ENCODE measurements around the gene HBP1. TPM values are rescaled to one million over a fixed set of nuclear protein-coding genes. Genes with fewer than 3 reads are reported as not detected.

HBP1 gene
- total RNA-seq, 4 donors from 2014 or later: 57.6 to 67.7 (median 66.9) TPM

- TF ChIP-seq POLR2A (IDR thresholded peaks at IDR 0.05) (no peak), CTCF (IDR thresholded peaks at IDR 0.05) (no peak)
- Histone ChIP-seq H3K27ac (no peak overlapping the region), H3K4me3 (no peak overlapping the region), H3K4me1 (no peaks in the 10 kb centered on the region), H3K27me3 (no peaks in the 10 kb centered on the region), H3K9me3 (no peaks in the 10 kb centered on the region), H3K36me3 (peaks cover 0 to 56% (median 0%) of the 10 kb centered on the region in 3 donors)
- DNase-seq: no peak
These were observed 38.7 kb downstream of the HBP1 start for GRCh38 chr7:107207459-107207858.

GRCh38 chr7:107208024-107208521 is 39.3 kb downstream of the HBP1 start:
- Histone ChIP-seq H3K4me3 (no peak overlapping the region), H3K9me3 (no peaks in the 10 kb centered on the region), H3K27ac (peak overlapping the region in 2 of 4 donors; percentile 15 to 18), H3K27me3 (no peaks in the 10 kb centered on the region), H3K4me1 (no peaks in the 10 kb centered on the region), H3K36me3 (peaks cover 0 to 50% (median 0%) of the 10 kb centered on the region in 3 donors)
- TF ChIP-seq POLR2A (IDR thresholded peaks at IDR 0.05) (no peak), CTCF (IDR thresholded peaks at IDR 0.05) (no peak)
- no peak for DNase-seq

- Histone ChIP-seq H3K9me3 (no peaks in the 10 kb centered on the region), H3K27me3 (no peaks in the 10 kb centered on the region), H3K27ac (peak overlapping the region in 2 of 4 donors; percentile 15 to 18), H3K4me1 (no peaks in the 10 kb centered on the region), H3K36me3 (peaks cover 0 to 45% (median 0%) of the 10 kb centered on the region in 3 donors), H3K4me3 (no peak overlapping the region)
- TF ChIP-seq CTCF (IDR thresholded peaks at IDR 0.05): no peak
- TF ChIP-seq POLR2A (IDR thresholded peaks at IDR 0.05): no peak
- no peak for DNase-seq
These were observed 39.8 kb downstream of the HBP1 start for GRCh38 chr7:107208563-107208962.

DNA sequence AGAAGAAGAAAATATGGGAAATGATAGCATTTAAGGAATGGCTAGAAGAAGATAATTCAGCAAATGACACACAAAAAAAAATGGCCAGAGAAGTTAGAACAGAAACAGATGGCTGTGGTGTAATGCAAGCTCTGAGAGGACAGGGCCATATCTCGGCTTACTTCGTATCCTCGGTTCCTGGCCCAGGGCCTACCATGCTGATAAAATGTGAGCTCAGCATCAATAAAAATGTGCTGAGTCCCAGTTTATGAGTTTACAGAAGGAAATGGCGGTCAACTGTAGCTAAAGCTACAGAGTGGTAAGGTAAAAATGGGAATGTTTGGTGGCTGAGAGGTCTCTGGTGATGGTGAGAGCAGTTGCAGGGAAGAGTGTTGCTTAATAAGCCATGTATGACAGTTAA is 40.8 kb downstream of the HBP1 start:
- Histone ChIP-seq H3K27ac (no peak overlapping the region), H3K27me3 (no peaks in the 10 kb centered on the region), H3K36me3 (peaks cover 0 to 35% (median 0%) of the 10 kb centered on the region in 3 donors), H3K4me3 (no peak overlapping the region), H3K9me3 (no peaks in the 10 kb centered on the region), H3K4me1 (no peaks in the 10 kb centered on the region)
- TF ChIP-seq POLR2A (IDR thresholded peaks at IDR 0.05): no peak
- TF ChIP-seq CTCF (IDR thresholded peaks at IDR 0.05): no peak
- DNase-seq: no peak

DNA sequence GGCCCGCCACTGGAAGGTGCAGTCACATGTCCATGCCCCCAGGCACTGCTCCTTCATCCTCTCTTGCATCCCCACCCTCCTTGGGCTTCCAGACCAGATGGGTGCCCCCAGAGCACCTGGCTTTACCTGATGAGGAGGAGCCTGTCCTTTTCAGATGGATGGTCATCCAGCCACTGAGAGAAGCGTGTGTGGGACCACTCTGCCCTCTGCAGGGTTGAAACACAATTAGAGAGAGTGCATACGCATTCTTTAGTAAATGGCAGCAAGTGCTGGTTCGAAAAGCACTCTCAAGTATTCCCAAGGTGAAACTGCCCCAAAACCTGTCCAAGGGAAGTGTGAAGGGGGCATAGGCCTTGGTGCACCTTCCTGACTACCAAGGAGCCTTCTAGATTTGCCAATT is 41.6 kb downstream of the HBP1 start:
- DNase-seq: no peak
- Histone ChIP-seq H3K4me3 (no peak overlapping the region), H3K4me1 (no peaks in the 10 kb centered on the region), H3K27me3 (no peaks in the 10 kb centered on the region), H3K36me3 (peaks cover 0 to 27% (median 0%) of the 10 kb centered on the region in 3 donors), H3K9me3 (no peaks in the 10 kb centered on the region), H3K27ac (no peak overlapping the region)
- TF ChIP-seq POLR2A (IDR thresholded peaks at IDR 0.05) (no peak), CTCF (IDR thresholded peaks at IDR 0.05) (no peak)

- Histone ChIP-seq H3K27me3 (no peaks in the 10 kb centered on the region), H3K4me3 (no peak overlapping the region), H3K27ac (no peak overlapping the region), H3K9me3 (no peaks in the 10 kb centered on the region), H3K4me1 (no peaks in the 10 kb centered on the region), H3K36me3 (peaks cover 0 to 15% (median 0%) of the 10 kb centered on the region in 3 donors)
- TF ChIP-seq CTCF (IDR thresholded peaks at IDR 0.05) (no peak), POLR2A (IDR thresholded peaks at IDR 0.05) (no peak)
- DNase-seq: no peak
These were observed 43.9 kb downstream of the HBP1 start for GRCh38 chr7:107212725-107213124.

All from Peyer's patch (tissue), 4 donors.